Endothelial cell of umbilical vein (primary cell): ENCODE results near the gene UBR4. TPM values are rescaled to one million over a fixed set of nuclear protein-coding genes. Genes with fewer than 3 reads are reported as not detected.

Experiments used
- BruUV-seq: library from RNA; stranded (reverse); fragments of 400-500 nt; replicated peaks from 2 replicates; lab custom pipeline; 2021; lab: Mats Ljungman, UMichigan
- CTCF ChIA-PET: fragments of 300-600, 350-600 bp; sonication (Branson Sonifier 250); formaldehyde crosslinking; loops from one replicate; lab custom pipeline; 2021; ENCODE audit warnings: antibody characterized with exemption, inconsistent platforms; lab: Charles Lee
- POLR2A ChIA-PET: fragments of 300-600, 350-600 bp; sonication (Branson Sonifier 250); formaldehyde crosslinking; loops from one replicate; lab custom pipeline; 2021; ENCODE audit warnings: antibody characterized with exemption, inconsistent platforms; lab: Charles Lee
- DNase-seq: peaks from one replicate; pipeline ENCODE4 v3.0.0-alpha.2; 2011; ENCODE audit warnings: low read depth, low spot score
- FAIRE-seq: peaks from 2 replicates; lab custom pipeline; 2011; peaks lifted over from hg19 to GRCh38; lab: Jason Lieb, UNC
- H2AFZ ChIP-seq: 2 replicates; pipeline ENCODE4 v1.6.0; 2012; ENCODE audit warnings: low read depth, low read length, control low read depth, inconsistent platforms
- H3K27ac ChIP-seq: 2 replicates; pipeline ENCODE4 v1.5.1; 2011; ENCODE audit warnings: low read depth, mild to moderate bottlenecking, control low read depth, low read length, moderate library complexity; ENCODE audit not compliant: insufficient read depth
- H3K27me3 ChIP-seq, 2 experiments: 2 replicates each; pipeline versions ENCODE4 v1.6.0 to v1.6.1; 2011; ENCODE audit warnings: low read length in 2 of 2, mixed read lengths in 1 of 2; ENCODE audit not compliant: control insufficient read depth in 2 of 2, insufficient read depth in 2 of 2
- H3K36me3 ChIP-seq, 2 experiments: 2 replicates in 1 of 2; 3 replicates in 1 of 2; pipeline ENCODE4 v1.5.1; 2011; ENCODE audit warnings: low read length in 2 of 2, mild to moderate bottlenecking in 1 of 2, moderate library complexity in 1 of 2; ENCODE audit not compliant: control insufficient read depth in 2 of 2, insufficient read depth in 2 of 2; ENCODE audit errors: extremely low read depth in 1 of 2
- H3K4me1 ChIP-seq: 3 replicates; pipeline ENCODE4 v1.5.1; 2011; ENCODE audit warnings: mild to moderate bottlenecking, low read length; ENCODE audit not compliant: control insufficient read depth, insufficient read depth; ENCODE audit errors: extremely low read depth
- H3K4me2 ChIP-seq: 2 replicates; pipeline ENCODE4 v1.6.1; 2011; ENCODE audit warnings: low read length, control low read depth, mixed read lengths; ENCODE audit not compliant: insufficient read depth
- H3K4me3 ChIP-seq, 3 experiments: fragments of 200-600 bp in 1 of 3; sonication (generic), shearing (Covaris generic) in 1 of 3; replicated peaks in 1 of 3; 2 replicates each; pipeline ENCODE4 v1.5.1; 2011 to 2016; ENCODE audit warnings: control low read depth in 3 of 3, low read length in 3 of 3, mild to moderate bottlenecking in 2 of 3, inconsistent platforms in 1 of 3, low read depth in 1 of 3, moderate library complexity in 1 of 3; ENCODE audit not compliant: insufficient read depth in 1 of 3
- H3K79me2 ChIP-seq: 2 replicates; pipeline ENCODE4 v1.6.0; 2012; ENCODE audit warnings: low read length, inconsistent platforms; ENCODE audit not compliant: control insufficient read depth, insufficient read depth
- H3K9ac ChIP-seq: replicated peaks from 2 replicates; pipeline ENCODE3; 2011; ENCODE audit warnings: low read length, control low read depth; ENCODE audit not compliant: insufficient read depth; ENCODE audit errors: extremely low read depth
- H3K9me1 ChIP-seq: replicated peaks from 3 replicates; pipeline ENCODE4 v1.6.0; 2011; ENCODE audit warnings: mild to moderate bottlenecking, low read length; ENCODE audit not compliant: control insufficient read depth, insufficient read depth; ENCODE audit errors: extremely low read depth
- H3K9me3 ChIP-seq: replicated peaks from 2 replicates; pipeline ENCODE4 v1.5.1; 2012; ENCODE audit warnings: low read length, inconsistent platforms; ENCODE audit not compliant: control insufficient read depth, insufficient read depth
- H4K20me1 ChIP-seq: replicated peaks from 2 replicates; pipeline ENCODE3; 2011; ENCODE audit warnings: mild to moderate bottlenecking, low read length; ENCODE audit not compliant: control insufficient read depth, insufficient read depth; ENCODE audit errors: extremely low read depth
- EZH2 ChIP-seq: IDR thresholded peaks from 2 replicates; pipeline ENCODE4 v1.6.1; 2012; ENCODE audit warnings: borderline replicate concordance, low read depth, mild to moderate bottlenecking, moderate library complexity, low read length, inconsistent platforms; ENCODE audit not compliant: severe bottlenecking
- FOS ChIP-seq: IDR thresholded peaks from 2 replicates; pipeline ENCODE4 v1.6.1; 2011; ENCODE audit warnings: mild to moderate bottlenecking, low read length, moderate library complexity, borderline replicate concordance; ENCODE audit not compliant: insufficient read depth
- GATA2 ChIP-seq: IDR thresholded peaks from 2 replicates; pipeline ENCODE4 v1.7.0; 2011; ENCODE audit warnings: low read depth, mild to moderate bottlenecking, moderate library complexity, mixed read lengths, low read length; ENCODE audit not compliant: insufficient read length, insufficient read depth
- JUN ChIP-seq: IDR thresholded peaks from 2 replicates; pipeline ENCODE4 v1.6.1; 2011; ENCODE audit warnings: borderline replicate concordance, low read depth; ENCODE audit not compliant: insufficient read length, insufficient read depth
- MYC ChIP-seq: IDR thresholded peaks from one replicate; pipeline ENCODE4 v1.6.1; 2011; ENCODE audit warnings: mild to moderate bottlenecking, low read depth, low read length
- POLR2A ChIP-seq: IDR thresholded peaks from 2 replicates; pipeline ENCODE4 v1.6.1; 2012; ENCODE audit warnings: low read depth, mild to moderate bottlenecking, control low read depth, low read length
- POLR2AphosphoS5 ChIP-seq: IDR thresholded peaks from 2 replicates; pipeline ENCODE4 v1.6.1; 2012; ENCODE audit warnings: low read depth, mild to moderate bottlenecking, control low read depth, low read length, moderate library complexity; ENCODE audit not compliant: insufficient read depth
- dilution Hi-C: fragments of 300-500 bp; cut with MboI; formaldehyde crosslinking; loops from one replicate; pipeline ENCODE4 v1.15.0; 2019; ENCODE audit warnings: low sequenced_read_pairs; ENCODE audit not compliant: extremely low pct_ligation_motif_present
- intact Hi-C: fragments of 100-400 bp; cut with micrococcal nuclease; formaldehyde crosslinking; loops from one replicate; pipeline ENCODE4 v1.10.0; 2022
- polyA plus RNA-seq, 4 experiments: library from polyadenylated mRNA; depleted of rRNA in 3 of 4; stranded (reverse) in 3 of 4; unstranded in 1 of 4; fragments of >200 nt; gene quantifications; 2 replicates each; pipeline versions ENCODE4 v1.2.1 to v1.2.3, GENCODE V29; 2011 to 2012; ENCODE audit warnings: missing spikeins in 1 of 4
- total RNA-seq: library from RNA; stranded (reverse); gene quantifications from 2 replicates; pipeline ENCODE4 v1.2.3, GENCODE V29; 2021
- TF ChIP-seq, protein P1 (sequence below), 2 donors: IDR thresholded peaks; 1 replicate in 1 of 2; 2 replicates in 1 of 2; pipeline ENCODE4 v1.5.1; 2011; ENCODE audit warnings: low read length in 2 of 2, mild to moderate bottlenecking in 2 of 2, moderate library complexity in 2 of 2, control low read depth in 1 of 2, inconsistent platforms in 1 of 2, low read depth in 1 of 2; ENCODE audit not compliant: insufficient read depth in 1 of 2; ENCODE audit errors: extremely low read depth in 1 of 2
- TF ChIP-seq, protein P2 (sequence below): IDR thresholded peaks from 2 replicates; pipeline ENCODE4 v1.6.1; 2011; ENCODE audit not compliant: insufficient read depth, insufficient read length

The UBR4 gene
- total and polyA plus RNA-seq, 2 donors (not counting 3 experiments of a cell fraction or from before 2014, with no cell fraction given) = 125 to 150 TPM

DNA sequence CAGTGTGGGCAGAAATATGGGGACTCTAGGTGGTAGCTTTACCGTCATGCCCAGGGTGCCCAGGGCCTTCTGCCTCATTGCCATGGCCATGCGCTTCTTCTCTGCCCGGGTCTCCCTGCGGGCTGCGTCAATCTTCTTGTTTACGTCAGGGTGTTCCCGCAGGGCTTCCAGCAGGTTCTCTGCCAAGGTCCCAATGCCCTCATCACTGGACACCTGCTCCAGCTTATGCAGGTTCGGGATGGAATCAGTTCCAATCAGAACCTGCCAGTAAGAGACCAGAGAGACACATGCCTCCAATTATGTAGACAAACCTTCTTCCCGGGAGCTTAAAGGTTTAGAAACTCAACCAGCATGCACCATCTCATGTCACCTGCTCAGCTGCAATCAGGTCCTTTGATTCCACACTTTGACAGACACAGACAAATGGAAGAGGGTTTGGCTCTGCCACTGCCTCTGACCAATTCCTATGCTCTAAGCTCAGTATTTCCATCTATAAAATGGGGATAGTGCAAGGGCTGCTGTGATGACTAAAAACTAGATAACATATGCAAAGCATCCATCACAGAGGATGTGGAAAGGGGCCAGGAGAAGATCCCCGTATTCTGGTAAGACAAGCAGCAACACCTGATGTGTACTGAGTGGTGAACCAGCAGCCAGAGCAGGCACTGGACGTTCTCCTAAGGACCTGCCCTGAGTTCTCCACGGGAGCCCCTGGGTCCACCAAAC is 121.2 kb downstream of the UBR4 start:
- no TSS peak for BruUV-seq
- no peak overlapping the region for H2AFZ ChIP-seq
- FAIRE-seq (no peak), DNase-seq (no peak)
- TF ChIP-seq, protein P1, sequence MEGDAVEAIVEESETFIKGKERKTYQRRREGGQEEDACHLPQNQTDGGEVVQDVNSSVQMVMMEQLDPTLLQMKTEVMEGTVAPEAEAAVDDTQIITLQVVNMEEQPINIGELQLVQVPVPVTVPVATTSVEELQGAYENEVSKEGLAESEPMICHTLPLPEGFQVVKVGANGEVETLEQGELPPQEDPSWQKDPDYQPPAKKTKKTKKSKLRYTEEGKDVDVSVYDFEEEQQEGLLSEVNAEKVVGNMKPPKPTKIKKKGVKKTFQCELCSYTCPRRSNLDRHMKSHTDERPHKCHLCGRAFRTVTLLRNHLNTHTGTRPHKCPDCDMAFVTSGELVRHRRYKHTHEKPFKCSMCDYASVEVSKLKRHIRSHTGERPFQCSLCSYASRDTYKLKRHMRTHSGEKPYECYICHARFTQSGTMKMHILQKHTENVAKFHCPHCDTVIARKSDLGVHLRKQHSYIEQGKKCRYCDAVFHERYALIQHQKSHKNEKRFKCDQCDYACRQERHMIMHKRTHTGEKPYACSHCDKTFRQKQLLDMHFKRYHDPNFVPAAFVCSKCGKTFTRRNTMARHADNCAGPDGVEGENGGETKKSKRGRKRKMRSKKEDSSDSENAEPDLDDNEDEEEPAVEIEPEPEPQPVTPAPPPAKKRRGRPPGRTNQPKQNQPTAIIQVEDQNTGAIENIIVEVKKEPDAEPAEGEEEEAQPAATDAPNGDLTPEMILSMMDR (IDR thresholded peaks at IDR 0.05; ENCODE audit: extremely low read depth in 1 of 2, insufficient read depth in 1 of 2, low read depth in 1 of 2, low read length in 2 of 2) = no peak
- TF ChIP-seq POLR2A (no peak), EZH2 (no peak), POLR2AphosphoS5 (no peak), FOS (no peak), JUN (no peak), GATA2 (no peak), MYC (no peak)
- TF ChIP-seq, protein P2, sequence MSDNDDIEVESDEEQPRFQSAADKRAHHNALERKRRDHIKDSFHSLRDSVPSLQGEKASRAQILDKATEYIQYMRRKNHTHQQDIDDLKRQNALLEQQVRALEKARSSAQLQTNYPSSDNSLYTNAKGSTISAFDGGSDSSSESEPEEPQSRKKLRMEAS = no peak
- no peaks in the 10 kb centered on the region for H3K9me1 ChIP-seq
- H4K20me1 ChIP-seq = no peaks in the 10 kb centered on the region
- H3K27ac ChIP-seq = no peak overlapping the region
- H3K36me3 ChIP-seq = peaks cover 22 to 69% of the 10 kb centered on the region in 2 experiments
- H3K4me1 ChIP-seq = peaks cover 6% of the 10 kb centered on the region
- no peak overlapping the region for H3K4me2 ChIP-seq
- POLR2A ChIA-PET = interaction anchor here (1.0 kb wide), 1 partner anchor 186 kb away, joined by 3 read pairs; the partner anchor contains the start of gene ALDH4A1
- no peaks in the 10 kb centered on the region for H3K79me2 ChIP-seq
- H3K9me3 ChIP-seq = no peaks in the 10 kb centered on the region
- dilution Hi-C loops (no loop called here), intact Hi-C loops (no loop called here)
- CTCF ChIA-PET = interaction anchor here (1.0 to 4.1 kb wide), 7 partner anchors 78 to 205 kb away, joined by 3 to 38 read pairs (median 10); no protein-coding TSS in a partner anchor
- H3K27me3 ChIP-seq = no peaks in the 10 kb centered on the region
- H3K9ac ChIP-seq = no peak overlapping the region
- no peak overlapping the region for H3K4me3 ChIP-seq
